GM21717 (cell line): ENCODE data around the gene TAS2R30.
"Not testable (repeated sequence)": the region's sequence is repeated elsewhere in the genome, so short reads cannot be mapped to it uniquely, and the experiment has no call there.

Source experiments
- ATAC-seq: cut with Tn5 transposase; IDR thresholded peaks from one replicate; pipeline ENCODE4 v1.9.1; 2021; ENCODE audit warnings: mild to moderate bottlenecking, moderate library complexity; ENCODE audit not compliant: unreplicated experiment

TAS2R30 gene

DNA sequence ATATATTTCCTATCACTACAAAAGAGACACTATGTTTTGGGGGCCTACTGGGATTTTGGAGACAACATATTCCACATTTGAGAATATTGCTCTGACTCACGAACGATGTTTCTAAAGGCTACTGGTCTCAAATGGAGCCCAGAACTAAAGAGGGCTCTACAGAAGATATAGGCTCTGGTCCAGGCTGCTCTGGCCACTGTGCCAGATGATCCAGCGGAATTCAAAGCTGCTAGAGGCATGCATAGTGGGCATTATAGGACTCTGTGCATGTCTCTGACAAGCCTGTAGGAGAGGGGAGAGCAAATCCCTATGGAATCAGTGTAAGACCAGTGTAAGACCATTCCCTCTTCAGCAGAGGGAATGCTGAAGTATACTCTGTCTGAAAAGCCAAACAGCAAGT, 4.1 kb downstream of the TAS2R30 start:
- no peak for ATAC-seq

- ATAC-seq, result not testable (repeated sequence)
Observed at GRCh38 chr12:11114130-11114529, 20.3 kb downstream of the TAS2R30 start.

DNA sequence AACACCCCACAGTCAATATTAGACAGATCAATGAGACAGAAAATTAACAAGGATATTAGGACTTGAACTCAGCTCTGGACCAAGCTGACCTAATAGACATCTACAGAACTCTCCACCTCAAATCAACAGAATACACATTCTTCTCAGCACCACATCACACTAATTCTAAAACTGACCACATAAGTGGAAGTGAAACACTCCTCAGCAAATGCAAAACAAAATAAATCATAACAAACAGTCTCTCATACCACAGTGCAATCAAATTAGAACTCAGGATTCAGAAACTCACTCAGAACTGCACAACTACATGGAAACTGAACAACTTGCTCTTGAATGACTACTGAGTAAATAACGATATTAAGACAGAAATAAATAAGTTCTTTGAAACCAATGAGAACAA, 23.2 kb downstream of the TAS2R30 start:
- not testable (repeated sequence) for ATAC-seq

GRCh38 chr12:11108862-11109261, 25.6 kb downstream of the TAS2R30 start:
- no peak for ATAC-seq

DNA sequence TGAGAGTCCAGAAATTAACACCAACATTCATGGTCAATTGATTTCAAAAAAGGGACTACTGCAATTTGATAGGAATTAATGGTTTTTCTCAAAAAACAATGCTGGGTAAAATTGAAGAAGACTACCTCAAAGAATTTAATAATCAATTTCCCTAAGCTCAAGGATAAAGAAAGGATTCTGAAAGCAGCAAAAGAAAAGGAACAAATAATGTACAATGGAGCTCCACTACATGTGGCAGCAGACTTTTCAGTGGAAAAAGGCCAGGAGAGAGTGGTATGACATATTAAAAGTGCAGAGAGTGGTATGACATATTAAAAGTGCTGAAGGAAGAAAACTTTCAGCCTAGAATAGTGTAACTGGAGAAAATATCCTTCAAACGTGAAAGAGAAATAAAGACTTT, 26.7 kb downstream of the TAS2R30 start:
- no peak for ATAC-seq

- ATAC-seq, result no peak
Observed at GRCh38 chr12:11106288-11106687, 28.2 kb downstream of the TAS2R30 start.

DNA sequence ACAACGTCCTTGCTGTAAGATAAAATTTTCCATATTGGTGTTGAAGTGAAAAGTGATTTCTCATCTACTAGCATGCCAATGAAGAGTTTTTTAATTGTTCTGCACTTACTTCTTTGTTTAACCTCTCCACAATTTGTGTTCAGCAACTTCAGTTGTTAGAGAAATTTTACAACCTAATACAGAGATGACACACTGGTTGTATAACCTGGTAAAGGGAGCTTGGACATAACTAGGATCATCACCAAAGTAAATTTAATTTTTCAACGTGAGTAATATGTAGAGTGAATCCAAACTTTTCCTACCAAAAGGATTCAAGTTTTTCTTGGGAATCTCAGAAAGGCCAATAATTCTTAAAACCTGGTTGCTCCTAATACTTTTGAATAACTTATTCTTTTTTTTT, 28.9 kb downstream of the TAS2R30 start:
- ATAC-seq, result no peak

GRCh38 chr12:11094910-11095309, 39.5 kb downstream of the TAS2R30 start:
- ATAC-seq, result not testable (repeated sequence)

DNA sequence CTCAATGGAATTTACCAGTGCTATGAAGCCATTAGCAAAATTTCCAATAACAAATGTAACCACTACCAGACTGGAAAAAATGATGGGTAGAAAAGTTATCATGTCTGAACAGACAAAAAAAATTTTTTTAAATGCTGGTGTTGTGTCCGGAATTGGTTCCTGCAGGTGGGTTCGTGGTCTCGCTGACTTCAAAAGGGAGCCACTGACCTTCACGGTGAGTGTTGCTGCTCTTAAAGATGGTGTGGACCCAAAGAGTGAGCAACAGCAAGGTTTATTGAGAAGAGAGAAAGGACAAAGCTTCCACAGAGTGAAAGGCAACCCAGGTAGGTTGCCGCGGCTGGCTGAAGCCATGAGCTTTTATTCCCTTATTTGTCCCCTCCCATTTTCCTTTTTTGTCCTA, 42.3 kb downstream of the TAS2R30 start, which contains the start of gene TAS2R43:
TAS2R43 (minus strand) TSS at position 186 of the 400 bp plus-strand sequence; CDS start at position 102, 84 bp downstream.
- ATAC-seq, result no peak

- ATAC-seq, result no peak
Observed at GRCh38 chr12:11089246-11089645, 45.2 kb downstream of the TAS2R30 start.

- no peak for ATAC-seq
Observed at GRCh38 chr12:11085419-11085818, 49.0 kb downstream of the TAS2R30 start.
